Panc1 (cell line): ENCODE results near the gene MAMDC2.

ENCODE experiments used
- CTCF ChIP-seq: fragments of 450-650 bp; IDR thresholded peaks from 2 replicates; pipeline ENCODE4 v1.5.1; 2017; ENCODE audit warnings: mild to moderate bottlenecking
- POLR2AphosphoS5 ChIP-seq: IDR thresholded peaks from 2 replicates; pipeline ENCODE4 v1.6.1; 2012; ENCODE audit warnings: mild to moderate bottlenecking, low read depth, low read length, moderate library complexity
- REST ChIP-seq, 2 experiments: IDR thresholded peaks; 2 replicates each; pipeline ENCODE4 v1.6.1; 2011 to 2012; ENCODE audit warnings: low read depth in 2 of 2, control low read depth in 1 of 2, low read length in 1 of 2, mild to moderate bottlenecking in 1 of 2, moderate library complexity in 1 of 2; ENCODE audit not compliant: insufficient read depth in 1 of 2
- SIN3A ChIP-seq: IDR thresholded peaks from 2 replicates; pipeline ENCODE4 v1.6.1; 2012; ENCODE audit warnings: low read depth, mild to moderate bottlenecking, low read length, moderate library complexity, borderline replicate concordance; ENCODE audit not compliant: insufficient read depth
- TCF7L2 ChIP-seq: IDR thresholded peaks from 2 replicates; pipeline ENCODE4 v1.6.1; 2011; ENCODE audit warnings: mild to moderate bottlenecking, low read depth, low read length, inconsistent platforms

GRCh38 chr9:70257502-70257901, 213.9 kb downstream of the MAMDC2 start:
- TF ChIP-seq CTCF, result no peak
- no peak for TF ChIP-seq POLR2AphosphoS5
- no peak for TF ChIP-seq SIN3A
- no peak for TF ChIP-seq REST (IDR thresholded peaks at IDR 0.05; ENCODE audit: insufficient read depth in 1 of 2, low read depth in 2 of 2, low read length in 1 of 2)
- no peak for TF ChIP-seq TCF7L2
